Kidney glomerular epithelial cell (primary cell): ENCODE measurements around the gene AUTS2.

Source experiments
- DNase-seq: peaks from one replicate; lab custom pipeline; 2025; lab: John Stamatoyannopoulos, UW

AUTS2 gene

DNA sequence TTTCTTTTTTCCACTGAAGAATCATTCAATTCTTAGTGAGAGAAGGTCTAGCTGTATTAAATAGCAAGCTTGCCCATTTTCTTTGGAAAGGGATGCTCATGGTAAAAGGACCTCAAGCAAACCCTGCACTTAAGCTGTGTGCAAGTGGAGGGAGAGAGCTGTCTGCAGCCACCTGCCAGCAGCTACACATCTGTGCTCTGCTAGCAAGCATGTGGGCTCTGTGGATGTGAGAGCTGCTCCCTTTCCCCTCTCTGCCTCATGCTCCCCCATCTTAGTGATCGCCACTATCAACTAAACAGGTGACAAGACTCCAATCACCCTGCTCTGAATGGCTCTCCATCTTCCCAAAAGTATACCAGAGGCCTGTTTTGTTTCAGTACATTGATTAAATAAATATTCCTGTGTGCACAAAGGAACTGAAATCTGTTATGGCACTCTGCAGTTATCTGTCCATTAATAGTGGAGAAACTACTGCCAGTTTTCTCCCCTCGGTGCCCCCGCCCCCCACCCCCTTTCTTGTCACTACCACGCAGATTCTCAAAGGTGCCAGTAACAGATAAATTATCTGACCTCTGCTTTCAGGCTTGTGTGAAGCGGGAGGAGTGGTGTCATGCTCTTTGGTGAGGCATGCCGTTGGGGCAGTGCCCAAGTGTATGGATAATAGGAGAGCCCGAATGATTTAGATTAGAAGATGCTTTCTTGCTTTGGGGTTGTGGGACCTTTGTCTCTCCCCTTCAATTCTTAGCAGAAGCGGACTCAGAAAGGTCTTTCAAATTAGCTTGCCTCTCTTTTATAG is 26.4 kb downstream of the AUTS2 start:
- DNase-seq, result no peak

- DNase-seq, result no peak
Observed at GRCh38 chr7:69625238-69625637, 27.0 kb downstream of the AUTS2 start.

DNA sequence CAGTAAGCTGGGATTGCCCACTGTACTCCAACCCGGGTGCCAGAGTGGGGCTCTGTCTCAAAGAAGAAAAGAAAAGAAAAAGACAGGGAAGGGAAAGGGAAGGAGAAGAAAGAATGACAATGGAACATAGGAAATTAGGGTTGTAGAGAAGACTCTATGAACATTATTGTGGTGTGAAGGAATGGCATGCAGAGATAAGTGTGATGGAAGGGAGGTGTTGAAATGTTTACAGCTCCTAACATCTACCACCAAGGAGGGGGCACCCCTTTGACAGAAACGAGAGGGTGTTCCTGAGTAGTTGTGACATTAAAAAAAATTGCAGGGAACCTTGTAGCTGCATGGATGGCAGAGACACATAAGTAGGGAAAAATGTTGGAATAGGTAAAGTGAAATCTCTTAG is 27.5 kb downstream of the AUTS2 start:
- no peak for DNase-seq

GRCh38 chr7:69630292-69630691 is 32.0 kb downstream of the AUTS2 start:
- peak; percentile 65 for DNase-seq

DNA sequence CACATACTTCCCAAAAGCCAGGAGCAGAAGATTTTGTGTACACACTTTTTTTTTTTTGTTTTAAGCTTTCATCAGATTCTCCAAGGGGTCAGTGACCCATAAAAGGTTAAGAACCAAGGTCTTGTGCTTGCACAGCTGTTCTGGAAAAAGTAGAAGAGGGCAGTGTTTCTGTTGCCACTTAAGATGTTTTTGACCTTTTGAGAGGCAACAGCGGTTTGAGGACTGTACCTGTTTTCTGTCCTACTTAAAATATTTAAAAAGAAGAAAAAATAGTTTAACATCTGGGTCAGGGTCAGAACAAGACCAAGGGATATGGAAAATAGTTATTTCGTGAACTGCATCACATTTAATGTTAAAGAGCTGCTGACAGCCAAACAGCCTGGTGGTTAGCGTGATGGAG is 32.9 kb downstream of the AUTS2 start:
- DNase-seq, result no peak

- no peak for DNase-seq
Observed at GRCh38 chr7:69632280-69632679, 34.0 kb downstream of the AUTS2 start.

- DNase-seq, result no peak
Observed at GRCh38 chr7:69633122-69633831, 35.0 kb downstream of the AUTS2 start.

DNA sequence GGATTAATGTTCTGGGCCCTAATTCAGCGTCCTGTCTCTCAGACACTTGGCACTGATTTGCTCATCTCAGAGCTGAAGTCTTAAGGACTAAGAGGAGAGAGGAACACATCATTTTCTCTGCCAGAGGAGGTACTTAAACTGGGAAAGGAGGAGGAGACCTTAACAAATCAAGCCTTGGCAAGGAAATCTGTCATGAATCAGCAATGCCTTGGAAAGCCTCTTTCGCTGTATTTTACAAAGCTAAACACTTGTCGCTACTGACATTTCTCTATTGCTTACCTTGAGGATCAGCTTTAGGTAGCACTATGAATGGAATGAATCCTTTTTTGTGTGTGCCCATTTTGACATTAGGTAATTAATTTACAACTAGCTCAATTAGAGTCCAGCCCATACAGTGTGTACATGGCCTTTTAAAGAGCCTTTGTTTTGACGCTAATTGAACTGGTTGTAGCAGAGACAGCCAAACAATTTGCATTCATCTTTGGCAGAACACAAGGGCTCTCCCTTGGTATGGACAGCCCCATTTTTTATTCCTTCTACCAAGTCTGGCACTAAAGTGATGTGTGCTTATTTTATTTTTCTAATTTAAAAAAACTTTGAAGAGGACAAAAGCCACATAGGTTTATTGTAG is 37.4 kb downstream of the AUTS2 start:
- no peak for DNase-seq

DNA sequence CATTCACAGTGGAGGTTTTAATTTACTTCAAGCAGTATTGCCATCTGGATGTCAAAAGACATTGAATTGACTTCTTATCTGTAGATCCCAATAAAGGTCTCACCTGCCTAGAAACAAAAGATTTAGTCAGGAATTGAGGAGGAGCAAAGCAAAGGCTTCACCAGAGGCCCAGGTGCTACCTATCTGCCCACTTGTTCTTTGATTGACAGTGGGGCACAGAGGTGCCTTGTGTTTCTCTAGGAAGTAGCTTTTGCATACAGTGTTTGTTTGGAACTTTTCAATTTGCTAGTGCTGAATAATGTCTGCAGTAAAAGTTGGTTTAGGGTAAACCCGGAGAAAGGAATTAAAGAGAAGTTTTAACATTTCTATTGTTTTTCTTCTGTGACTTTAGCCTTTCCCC is 40.4 kb downstream of the AUTS2 start:
- DNase-seq, result no peak

DNA sequence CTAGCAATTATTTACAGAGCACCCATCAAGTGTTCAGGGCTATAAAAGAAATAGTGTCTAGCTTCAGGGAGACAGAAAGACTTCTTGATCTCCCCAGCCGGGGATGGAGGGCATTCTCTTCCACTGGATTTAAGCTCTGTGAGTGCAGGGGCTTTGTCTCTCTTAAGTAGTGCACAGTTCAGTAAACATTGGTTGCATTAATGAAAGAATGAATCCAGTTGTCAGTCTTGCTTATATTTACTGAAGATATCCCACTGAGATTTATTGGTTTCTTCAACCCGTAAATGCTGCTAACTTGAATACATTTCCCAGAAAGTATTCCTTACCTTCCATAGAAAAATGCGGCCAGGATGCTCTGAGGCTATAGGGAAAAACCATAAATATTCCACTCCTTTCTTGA is 41.9 kb downstream of the AUTS2 start:
- DNase-seq, result no peak

DNA sequence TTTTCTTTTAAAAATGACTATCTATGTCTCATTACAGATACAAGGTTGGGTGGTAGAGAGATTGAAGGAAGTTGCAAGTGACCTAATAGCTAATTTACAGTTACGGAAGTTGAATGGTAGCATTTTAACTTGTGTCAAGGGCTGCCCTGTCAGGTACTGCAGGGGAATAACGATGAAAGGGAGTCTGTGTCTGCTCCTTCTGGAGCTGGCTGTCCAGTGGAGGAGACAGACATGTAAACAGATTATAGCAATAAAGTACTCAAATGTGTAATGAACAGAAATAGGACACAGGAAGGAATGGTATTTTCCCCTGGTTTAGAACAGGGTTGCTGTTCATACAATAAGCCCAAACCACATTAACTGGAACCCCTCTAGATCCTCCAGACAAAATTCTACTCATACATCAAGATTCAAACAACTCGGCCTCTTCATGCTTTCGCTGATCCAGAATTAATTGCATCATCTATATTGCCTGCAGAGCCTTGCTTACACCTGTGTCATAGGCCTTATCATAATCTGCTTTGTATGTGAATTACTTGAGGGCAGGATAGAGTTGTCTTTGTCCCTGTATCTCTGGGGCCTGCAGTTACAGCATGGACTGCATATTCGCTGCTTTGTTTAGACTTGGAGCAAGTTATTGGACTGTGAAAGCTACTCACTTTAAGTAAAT is 42.8 kb downstream of the AUTS2 start:
- DNase-seq, result no peak

DNA sequence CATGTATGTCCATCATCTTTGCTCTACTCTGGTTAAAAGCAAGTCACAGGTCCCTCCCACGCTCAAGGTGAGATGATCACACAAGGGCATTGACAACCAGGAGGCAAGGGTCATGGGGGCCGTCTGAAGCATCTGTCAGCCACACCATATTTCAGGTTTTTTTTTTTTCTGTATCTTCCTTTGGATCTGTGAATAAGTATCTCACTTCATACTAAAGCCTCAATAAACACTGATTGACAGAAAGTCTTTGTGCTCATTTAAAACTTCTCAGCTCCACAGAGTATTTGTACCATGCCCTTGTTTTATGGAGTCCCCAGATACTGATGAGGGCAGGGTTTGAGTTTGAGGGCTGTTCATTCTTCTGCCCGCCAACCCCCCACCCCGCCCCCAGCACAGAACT is 45.0 kb downstream of the AUTS2 start:
- DNase-seq, result no peak

GRCh38 chr7:69643708-69644445 is 45.6 kb downstream of the AUTS2 start:
- no peak for DNase-seq

DNA sequence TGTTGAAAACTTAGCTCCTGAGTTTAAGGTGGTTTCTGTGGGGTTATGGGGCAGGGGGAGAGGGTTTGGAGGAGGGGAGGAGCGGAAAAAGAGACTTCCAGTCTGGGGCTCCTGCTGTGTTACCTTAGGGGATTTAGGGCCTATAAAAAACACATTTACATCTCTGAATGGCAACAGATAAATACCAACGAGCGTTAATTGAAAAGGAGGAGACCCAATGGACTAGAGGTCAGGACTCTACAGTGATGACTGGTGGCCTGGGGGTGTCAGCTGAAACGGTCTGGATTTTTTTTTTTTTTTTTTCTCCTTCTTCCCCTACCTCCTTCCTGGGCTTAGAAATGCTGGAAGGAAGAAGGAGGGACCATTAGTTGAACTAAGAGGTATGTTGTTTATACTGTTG is 47.4 kb downstream of the AUTS2 start:
- no peak for DNase-seq

DNA sequence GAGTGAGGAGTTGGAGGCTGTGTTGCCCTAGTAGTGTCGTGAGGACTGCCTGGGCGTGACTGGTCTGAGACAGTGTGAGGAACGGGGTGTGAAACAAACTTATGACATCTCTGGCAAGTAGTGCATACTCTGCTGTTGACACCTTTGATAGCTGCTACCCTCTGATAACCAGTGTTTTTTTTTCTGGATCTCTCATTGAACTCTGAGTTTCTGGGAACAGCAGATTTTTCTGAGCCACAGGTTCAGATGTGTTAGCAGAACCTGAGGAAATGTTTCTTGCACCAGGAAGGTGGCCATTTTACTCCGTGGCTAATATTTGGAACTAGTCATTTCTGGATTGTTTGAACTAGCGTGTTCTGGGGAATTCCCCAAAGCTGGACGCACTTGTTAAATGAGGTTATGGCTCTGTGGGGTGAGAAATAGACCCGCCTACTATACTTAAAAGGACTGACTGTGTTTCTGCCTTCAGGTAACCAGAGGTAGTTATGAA is 52.9 kb downstream of the AUTS2 start:
- no peak for DNase-seq

GRCh38 chr7:69652947-69653701 is 54.8 kb downstream of the AUTS2 start:
- DNase-seq, result no peak

DNA sequence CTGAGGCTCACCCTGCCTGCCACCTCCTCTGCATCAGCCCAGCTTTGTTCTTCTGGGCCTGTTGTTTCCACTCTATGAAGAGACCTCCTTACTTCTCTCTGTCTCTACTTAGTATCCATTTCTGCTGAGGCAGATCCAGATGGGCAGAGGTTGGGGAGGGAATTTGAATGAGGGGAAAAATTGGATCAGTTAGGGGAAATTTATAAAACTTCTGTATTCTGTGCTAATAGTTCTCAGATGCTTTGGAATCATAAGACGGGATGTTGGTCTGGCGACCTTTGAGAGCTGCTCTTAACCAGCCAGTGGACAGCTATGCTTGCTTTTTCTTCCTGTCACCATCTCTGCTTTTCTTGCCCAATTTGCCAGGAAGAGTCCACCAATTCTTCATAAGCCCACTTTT is 55.5 kb downstream of the AUTS2 start:
- DNase-seq, result no peak

DNA sequence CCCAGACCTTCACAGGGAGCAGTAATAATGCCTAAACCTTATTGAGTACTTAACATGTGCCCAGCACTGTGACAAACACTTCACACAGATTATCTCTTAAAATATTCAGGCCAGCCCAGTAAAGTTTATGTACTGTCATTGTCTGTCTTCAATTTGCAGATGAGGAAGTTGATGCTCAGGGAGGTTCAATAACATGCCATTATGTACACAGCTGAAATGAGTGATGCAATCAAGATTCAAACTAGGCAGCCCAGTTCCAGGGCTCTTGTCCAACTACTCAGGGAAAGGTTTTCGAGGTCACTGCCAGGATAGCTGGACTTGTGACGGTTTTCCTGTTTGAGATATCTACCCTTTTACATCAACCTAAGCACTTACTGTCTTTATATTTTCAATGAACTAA is 56.1 kb downstream of the AUTS2 start:
- no peak for DNase-seq

GRCh38 chr7:69654849-69655707 is 56.8 kb downstream of the AUTS2 start:
- no peak for DNase-seq

GRCh38 chr7:69656077-69656476 is 57.8 kb downstream of the AUTS2 start:
- no peak for DNase-seq
